Transverse colon (tissue), 4 donors: ENCODE results near the gene HSD11B2. TPM values are rescaled to one million over a fixed set of nuclear protein-coding genes. Genes with fewer than 3 reads are reported as not detected.
A peak's percentile ranks its signal among the peaks of the same experiment; 100 is the strongest.

ENCODE experiments used
- DNase-seq: peaks from one replicate; pipeline ENCODE4 v3.0.0-alpha.2; 2019
- H3K27ac ChIP-seq, 4 donors: fragments of 200-600 bp; sonication (generic); 2 replicates each; pipeline ENCODE4 v1.5.1; 2016 to 2018; ENCODE audit warnings: inconsistent platforms in 4 of 4
- H3K27me3 ChIP-seq: fragments of 200-600 bp; sonication (generic); 2 replicates; pipeline ENCODE4 v1.5.1; 2017; ENCODE audit warnings: inconsistent platforms
- H3K36me3 ChIP-seq, 4 donors: fragments of 200-600 bp; sonication (generic); 2 replicates each; pipeline ENCODE4 v1.5.1; 2017 to 2019; ENCODE audit warnings: inconsistent platforms in 4 of 4
- H3K4me1 ChIP-seq, 4 donors: fragments of 200-600 bp; sonication (generic); 2 replicates each; pipeline ENCODE4 v1.5.1; 2017 to 2020; ENCODE audit warnings: inconsistent platforms in 4 of 4
- H3K4me3 ChIP-seq, 4 donors: fragments of 200-600 bp; sonication (generic); 1 replicate in 1 of 4; 2 replicates in 3 of 4; pipeline versions ENCODE4 v1.5.1 to v1.6.1; 2017 to 2019; ENCODE audit warnings: inconsistent platforms in 4 of 4
- H3K9me3 ChIP-seq, 2 donors: fragments of 200-600 bp; sonication (generic); 2 replicates each; pipeline ENCODE4 v1.5.1; 2017 to 2019; ENCODE audit warnings: inconsistent platforms in 2 of 2
- EP300 ChIP-seq: sonication (generic); formaldehyde crosslinking; IDR thresholded peaks from one replicate; pipeline ENCODE4 v1.6.1; 2017; ENCODE audit warnings: antibody characterized with exemption, low read depth
- POLR2A ChIP-seq: fragments of 450-650 bp; IDR thresholded peaks from one replicate; pipeline ENCODE4 v1.6.1; 2016; ENCODE audit warnings: antibody characterized with exemption, mild to moderate bottlenecking, moderate library complexity
- POLR2AphosphoS5 ChIP-seq, 3 donors: sonication (generic); formaldehyde crosslinking; IDR thresholded peaks; one replicate each; pipeline ENCODE4 v1.6.1; 2016; ENCODE audit warnings: antibody characterized with exemption in 3 of 3
- WGBS, 2 donors: methylation state at CpG; one replicate each; pipeline ENCODE4 v1.1.5; 2018; ENCODE audit warnings: low coverage in 1 of 2; 5-methylcytosine and 5-hydroxymethylcytosine counted together
- in situ Hi-C, 4 donors: fragments of 200-750 bp; cut with MboI; loops; one replicate each; pipeline versions ENCODE4 v1.15.0 to v1.15.1; 2017; ENCODE audit warnings: low sequenced_read_pairs in 3 of 4, low pct_ligation_motif_present in 1 of 4, low pct_unique_long_range_greater_than_20kb in 1 of 4
- intact Hi-C: fragments of 100-400 bp; cut with DNase I; formaldehyde crosslinking; loops from one replicate; pipeline ENCODE4 v1.15.1; 2023; ENCODE audit warnings: low total_unique reads
- total RNA-seq, 4 donors: library from RNA; depleted of rRNA; stranded (reverse); fragments of >200 nt; gene quantifications; one replicate each; pipeline ENCODE4 v1.1.0, GENCODE V29; 2016
- TF ChIP-seq, protein P1 (sequence below), 5 experiments: fragments of 200-600 bp in 3 of 5; fragments of 450-650 bp in 2 of 5; sonication (generic) in 3 of 5; IDR thresholded peaks; 1 replicate in 2 of 5; 2 replicates in 3 of 5; pipeline ENCODE4 v1.5.1; 2016 to 2017; ENCODE audit warnings: antibody characterized with exemption in 5 of 5, inconsistent platforms in 3 of 5, mild to moderate bottlenecking in 2 of 5, moderate library complexity in 1 of 5

HSD11B2 gene
- total RNA-seq, 4 donors from 2014 or later, result 667 to 1,081 (median 790) TPM

DNA sequence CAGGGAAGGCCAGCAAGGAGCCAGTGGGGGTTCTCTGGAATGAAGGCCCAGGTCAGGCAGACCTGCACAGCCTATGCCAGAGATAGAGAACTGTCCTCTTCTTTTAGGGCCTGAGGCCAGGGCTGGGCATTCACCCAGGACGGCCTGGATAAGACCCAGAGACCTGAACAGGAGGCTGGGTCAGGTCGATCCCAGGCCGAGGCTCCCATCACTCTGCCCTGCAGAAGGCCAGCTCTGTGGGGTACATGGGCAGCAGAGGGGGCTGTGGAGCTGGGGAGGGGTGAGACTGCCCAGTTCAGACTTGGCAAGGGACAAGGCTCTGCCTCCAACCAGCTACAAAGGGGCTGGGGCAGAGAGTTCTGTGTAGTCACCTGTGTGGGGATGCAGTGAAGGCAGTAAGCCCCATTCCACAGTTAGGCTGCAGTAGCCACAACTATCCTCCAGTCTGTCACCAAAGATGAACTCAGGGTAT lies 14.6 kb downstream of the HSD11B2 start:
- no peaks in the 10 kb centered on the region for H3K36me3 ChIP-seq
- peak; percentile 8 for DNase-seq

DNA sequence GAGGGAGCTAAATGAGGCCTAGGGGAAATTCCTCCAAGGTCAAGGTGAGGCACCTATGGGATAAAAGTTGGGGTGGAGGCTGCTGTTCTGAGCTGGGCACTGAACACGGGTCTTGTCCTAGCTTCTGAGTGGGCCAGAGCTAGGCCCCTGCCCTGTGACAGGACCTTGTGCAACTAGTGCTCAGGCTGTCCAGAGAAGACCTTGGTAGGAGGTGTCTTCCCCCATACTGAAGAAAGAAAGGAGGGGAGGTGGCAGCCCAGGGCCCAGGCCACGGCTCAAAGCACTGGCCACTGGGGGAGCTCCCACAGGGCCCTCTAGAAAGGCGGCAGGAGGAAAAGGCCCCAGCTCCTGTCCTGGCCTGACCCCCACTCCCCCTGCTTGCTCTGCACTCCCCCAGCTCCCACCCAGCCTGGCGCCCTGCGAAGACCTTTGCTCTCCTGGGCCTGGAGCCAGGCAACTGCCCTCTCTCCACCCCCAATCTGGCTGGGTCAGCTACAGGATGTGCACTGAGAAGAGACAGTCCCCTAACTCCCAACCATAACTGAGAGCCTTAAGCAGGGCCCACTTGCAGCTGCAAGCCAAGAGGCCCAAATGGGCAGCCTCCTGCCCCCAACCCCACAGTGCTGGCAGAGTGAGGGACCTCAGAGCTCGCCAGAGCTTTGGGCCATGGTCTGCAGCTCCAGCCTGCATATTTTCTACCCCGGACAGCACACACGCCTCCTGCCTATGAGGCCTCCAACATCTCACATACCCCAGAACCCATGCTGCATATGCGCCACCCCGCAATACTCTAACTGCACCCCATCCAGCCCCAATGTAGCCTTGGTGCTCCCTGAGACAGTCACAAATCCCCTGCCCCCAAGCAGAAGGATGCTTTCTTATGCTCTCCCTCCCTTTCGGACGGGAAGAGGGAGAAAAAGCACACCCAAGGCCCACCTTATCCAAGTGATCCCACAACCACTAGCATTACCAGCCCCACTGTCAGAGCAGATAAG lies 15.3 kb downstream of the HSD11B2 start:
- TF ChIP-seq POLR2AphosphoS5 (IDR thresholded peaks at IDR 0.05), result peak in 1 of 3 donors; percentile 27
- no peak for TF ChIP-seq EP300
- H3K4me1 ChIP-seq, result peaks cover 88 to 98% (median 94%) of the 10 kb centered on the region in 4 donors
- intact Hi-C loops, result no loop called here
- H3K9me3 ChIP-seq, result no peaks in the 10 kb centered on the region
- H3K4me3 ChIP-seq, result no peak overlapping the region
- in situ Hi-C loops, result no loop called here
- DNase-seq, result peak; percentile 73
- peak overlapping the region; percentile 86 to 94 (median 88) for H3K27ac ChIP-seq
- 66% methylated on average over 12 of the region's 12 CpGs; no CpG with 5 or more reads in 1 of the 2 donors for WGBS, 2 donors
- H3K27me3 ChIP-seq, result no peaks in the 10 kb centered on the region
- H3K36me3 ChIP-seq, result no peaks in the 10 kb centered on the region

More for the DNA sequence above, 14.6 kb downstream of the HSD11B2 start:
- peaks cover 89 to 98% (median 94%) of the 10 kb centered on the region in 4 donors for H3K4me1 ChIP-seq
- TF ChIP-seq EP300, result no peak
- TF ChIP-seq POLR2A, result no peak
- TF ChIP-seq POLR2AphosphoS5 (IDR thresholded peaks at IDR 0.05), result no peak
- TF ChIP-seq, protein P1, sequence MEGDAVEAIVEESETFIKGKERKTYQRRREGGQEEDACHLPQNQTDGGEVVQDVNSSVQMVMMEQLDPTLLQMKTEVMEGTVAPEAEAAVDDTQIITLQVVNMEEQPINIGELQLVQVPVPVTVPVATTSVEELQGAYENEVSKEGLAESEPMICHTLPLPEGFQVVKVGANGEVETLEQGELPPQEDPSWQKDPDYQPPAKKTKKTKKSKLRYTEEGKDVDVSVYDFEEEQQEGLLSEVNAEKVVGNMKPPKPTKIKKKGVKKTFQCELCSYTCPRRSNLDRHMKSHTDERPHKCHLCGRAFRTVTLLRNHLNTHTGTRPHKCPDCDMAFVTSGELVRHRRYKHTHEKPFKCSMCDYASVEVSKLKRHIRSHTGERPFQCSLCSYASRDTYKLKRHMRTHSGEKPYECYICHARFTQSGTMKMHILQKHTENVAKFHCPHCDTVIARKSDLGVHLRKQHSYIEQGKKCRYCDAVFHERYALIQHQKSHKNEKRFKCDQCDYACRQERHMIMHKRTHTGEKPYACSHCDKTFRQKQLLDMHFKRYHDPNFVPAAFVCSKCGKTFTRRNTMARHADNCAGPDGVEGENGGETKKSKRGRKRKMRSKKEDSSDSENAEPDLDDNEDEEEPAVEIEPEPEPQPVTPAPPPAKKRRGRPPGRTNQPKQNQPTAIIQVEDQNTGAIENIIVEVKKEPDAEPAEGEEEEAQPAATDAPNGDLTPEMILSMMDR (IDR thresholded peaks at IDR 0.05), result peak in 1 of 5 experiments; percentile 28
- no peak overlapping the region for H3K4me3 ChIP-seq
- intact Hi-C loops, result no loop called here
- peak overlapping the region; percentile 86 to 94 (median 88) for H3K27ac ChIP-seq
- in situ Hi-C loops, result no loop called here
- H3K27me3 ChIP-seq, result no peaks in the 10 kb centered on the region
- 71% methylated on average over 3 of the region's 3 CpGs; no CpG with 5 or more reads in 1 of the 2 donors for WGBS, 2 donors
- H3K9me3 ChIP-seq, result no peaks in the 10 kb centered on the region

DNA sequence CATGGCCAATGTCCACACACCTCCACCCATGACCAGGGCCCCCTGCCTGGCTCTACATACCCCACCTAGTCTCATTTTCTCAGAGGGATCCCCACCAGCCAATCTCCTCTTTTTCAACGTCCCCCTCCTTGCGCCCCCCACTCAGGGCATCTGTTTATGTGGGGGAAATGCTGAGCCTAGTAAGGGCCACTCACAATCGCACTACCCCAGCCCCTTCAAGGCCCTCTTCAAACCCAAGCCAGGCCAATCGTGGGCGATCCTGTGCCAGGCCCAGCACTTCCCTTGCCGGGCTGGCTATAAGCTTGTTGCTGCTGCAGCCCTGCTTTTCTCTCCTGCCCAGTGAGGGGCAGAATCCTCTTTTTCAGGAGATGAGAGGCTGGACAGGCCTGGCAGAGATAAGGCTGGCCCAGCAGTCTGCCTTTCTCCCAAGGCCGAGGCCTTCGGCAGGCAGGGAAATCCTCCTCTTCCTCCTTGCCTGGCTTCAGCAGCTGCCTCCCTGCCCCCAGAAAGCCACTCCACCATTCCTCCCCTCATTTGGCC lies 16.1 kb downstream of the HSD11B2 start:
- 44 to 81% methylated on average over 3 to 8 of the region's 8 CpGs for WGBS, 2 donors
- peaks cover 88 to 100% (median 95%) of the 10 kb centered on the region in 4 donors for H3K4me1 ChIP-seq
- H3K36me3 ChIP-seq, result no peaks in the 10 kb centered on the region
- in situ Hi-C loops (no loop called here), intact Hi-C loops (no loop called here)
- H3K27ac ChIP-seq, result peak overlapping the region; percentile 86 to 94 (median 88)
- no peak for DNase-seq
- H3K27me3 ChIP-seq, result no peaks in the 10 kb centered on the region
- no peaks in the 10 kb centered on the region for H3K9me3 ChIP-seq
- TF ChIP-seq POLR2AphosphoS5 (IDR thresholded peaks at IDR 0.05), result no peak
- TF ChIP-seq EP300, result no peak
- TF ChIP-seq, protein P1 (IDR thresholded peaks at IDR 0.05), result no peak
- TF ChIP-seq POLR2A, result no peak
- no peak overlapping the region for H3K4me3 ChIP-seq

DNA sequence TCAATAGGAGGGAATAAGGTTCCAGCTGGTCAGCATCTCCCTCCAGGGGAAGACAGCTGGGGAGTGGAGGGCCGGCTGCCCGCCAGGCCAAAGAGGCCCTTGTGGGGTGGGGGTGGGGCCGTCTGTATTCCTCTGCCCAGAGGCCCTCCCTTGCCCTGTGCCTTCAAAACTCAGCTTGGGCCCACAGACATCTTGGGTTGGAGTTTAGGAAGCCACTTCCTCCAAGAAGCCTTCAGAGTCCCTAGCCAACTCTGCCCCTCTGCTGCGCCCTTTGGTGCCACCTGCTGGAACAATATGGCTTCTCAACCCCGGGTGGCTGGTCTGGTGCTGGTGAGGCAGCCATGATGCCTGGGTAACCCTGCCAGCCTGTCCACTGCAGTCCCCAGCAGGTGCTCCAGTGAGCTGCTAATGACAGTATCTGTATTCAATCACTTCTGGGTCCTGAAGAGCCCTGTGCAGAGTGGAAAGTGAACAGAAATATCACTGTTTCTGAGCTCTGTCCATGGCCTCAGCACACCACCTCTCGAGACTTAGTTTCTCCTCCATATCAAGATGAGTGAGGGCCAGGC lies 16.7 kb downstream of the HSD11B2 start:
- intact Hi-C loops, result no loop called here
- H3K9me3 ChIP-seq, result no peaks in the 10 kb centered on the region
- H3K36me3 ChIP-seq, result no peaks in the 10 kb centered on the region
- H3K4me1 ChIP-seq, result peaks cover 83 to 100% (median 95%) of the 10 kb centered on the region in 4 donors
- H3K27me3 ChIP-seq, result no peaks in the 10 kb centered on the region
- WGBS, 2 donors, result 47% methylated on average over 5 of the region's 6 CpGs; no CpG with 5 or more reads in 1 of the 2 donors
- peak overlapping the region; percentile 86 to 94 (median 88) for H3K27ac ChIP-seq
- peak; percentile 78 for DNase-seq
- in situ Hi-C loops, result no loop called here
- no peak overlapping the region for H3K4me3 ChIP-seq
- peak in 2 of 3 donors; percentile 42 to 44 for TF ChIP-seq POLR2AphosphoS5 (IDR thresholded peaks at IDR 0.05)
- no peak for TF ChIP-seq POLR2A
- TF ChIP-seq, protein P1 (IDR thresholded peaks at IDR 0.05), result peak; percentile 28 to 61 (median 46)
- no peak for TF ChIP-seq EP300
